SK-N-SH (cell line): ENCODE data around the gene SUCLA2. TPM values are rescaled to one million over a fixed set of nuclear protein-coding genes. Genes with fewer than 3 reads are reported as not detected.

Experiments
- CHD2 ChIP-seq: fragments of 150-350 bp; IDR thresholded peaks from 2 replicates; pipeline ENCODE4 v1.6.1; 2018; ENCODE audit warnings: low read length; ENCODE audit not compliant: partially characterized antibody
- CTCF ChIP-seq: fragments of 200-600 bp; sonication (generic); IDR thresholded peaks from 2 replicates; pipeline ENCODE4 v1.6.1; 2017; ENCODE audit warnings: antibody characterized with exemption, mild to moderate bottlenecking, moderate library complexity
- ELF1 ChIP-seq: IDR thresholded peaks from 2 replicates; pipeline ENCODE4 v1.4.0; 2012
- EZH2phosphoT487 ChIP-seq: fragments of 200-600 bp; sonication (generic); IDR thresholded peaks from 2 replicates; pipeline ENCODE4 v1.6.1; 2017; ENCODE audit warnings: low read depth, mixed run types, mild to moderate bottlenecking, antibody characterized with exemption, moderate library complexity, borderline replicate concordance
- FOSL2 ChIP-seq: IDR thresholded peaks from 2 replicates; pipeline ENCODE4 v1.4.0; 2012; ENCODE audit warnings: low read depth, mild to moderate bottlenecking, moderate library complexity, borderline replicate concordance
- FOXJ3 ChIP-seq: sonication (generic); formaldehyde crosslinking; IDR thresholded peaks from 2 replicates; pipeline ENCODE4 v1.5.1; 2020; ENCODE audit warnings: mild to moderate bottlenecking, missing genetic modification reagents
- MAX ChIP-seq: IDR thresholded peaks from 2 replicates; pipeline ENCODE4 v1.4.0; 2012; ENCODE audit warnings: low read depth
- MEF2A ChIP-seq: IDR thresholded peaks from 2 replicates; pipeline ENCODE4 v1.4.0; 2012; ENCODE audit warnings: low read depth, borderline replicate concordance
- MXI1 ChIP-seq: IDR thresholded peaks from 2 replicates; pipeline ENCODE4 v1.6.1; 2012; ENCODE audit warnings: mild to moderate bottlenecking, low read depth, low read length, improper control_type of control experiment
- NFIC ChIP-seq: IDR thresholded peaks from 2 replicates; pipeline ENCODE4 v1.4.0; 2012; ENCODE audit warnings: borderline replicate concordance
- NRF1 ChIP-seq: IDR thresholded peaks from 2 replicates; pipeline ENCODE4 v1.6.1; 2012; ENCODE audit warnings: low read depth, mild to moderate bottlenecking, low read length
- RXRA ChIP-seq: IDR thresholded peaks from 2 replicates; pipeline ENCODE4 v1.4.0; 2012; ENCODE audit warnings: low read depth, mild to moderate bottlenecking, borderline replicate concordance
- TAF1 ChIP-seq: IDR thresholded peaks from 2 replicates; pipeline ENCODE4 v1.6.1; 2012; ENCODE audit warnings: low read depth, mild to moderate bottlenecking, low read length, moderate library complexity, borderline replicate concordance
- YY1 ChIP-seq: IDR thresholded peaks from 2 replicates; pipeline ENCODE4 v1.4.0; 2012; ENCODE audit warnings: low read depth, mild to moderate bottlenecking
- polyA plus RNA-seq, 3 experiments: library from polyadenylated mRNA; depleted of rRNA; stranded (reverse); fragments of >200 nt; gene quantifications; 2 replicates each; pipeline ENCODE4 v1.2.3, GENCODE V29; 2012
- TF ChIP-seq, protein P1 (sequence below): IDR thresholded peaks from 2 replicates; pipeline ENCODE4 v1.6.1; 2012; ENCODE audit warnings: mild to moderate bottlenecking, low read depth, low read length, moderate library complexity
- TF ChIP-seq, protein P2 (sequence below): fragments of 150-350 bp; IDR thresholded peaks from 2 replicates; pipeline ENCODE4 v1.6.1; 2016; ENCODE audit warnings: mild to moderate bottlenecking, low read depth, low read length
- TF ChIP-seq, protein P3 (sequence below): IDR thresholded peaks from 2 replicates; pipeline ENCODE4; 2012

SUCLA2 gene
- polyA plus RNA-seq, 1 of the 3 experiments (the other 2 are of a cell fraction): 24.8 TPM

DNA sequence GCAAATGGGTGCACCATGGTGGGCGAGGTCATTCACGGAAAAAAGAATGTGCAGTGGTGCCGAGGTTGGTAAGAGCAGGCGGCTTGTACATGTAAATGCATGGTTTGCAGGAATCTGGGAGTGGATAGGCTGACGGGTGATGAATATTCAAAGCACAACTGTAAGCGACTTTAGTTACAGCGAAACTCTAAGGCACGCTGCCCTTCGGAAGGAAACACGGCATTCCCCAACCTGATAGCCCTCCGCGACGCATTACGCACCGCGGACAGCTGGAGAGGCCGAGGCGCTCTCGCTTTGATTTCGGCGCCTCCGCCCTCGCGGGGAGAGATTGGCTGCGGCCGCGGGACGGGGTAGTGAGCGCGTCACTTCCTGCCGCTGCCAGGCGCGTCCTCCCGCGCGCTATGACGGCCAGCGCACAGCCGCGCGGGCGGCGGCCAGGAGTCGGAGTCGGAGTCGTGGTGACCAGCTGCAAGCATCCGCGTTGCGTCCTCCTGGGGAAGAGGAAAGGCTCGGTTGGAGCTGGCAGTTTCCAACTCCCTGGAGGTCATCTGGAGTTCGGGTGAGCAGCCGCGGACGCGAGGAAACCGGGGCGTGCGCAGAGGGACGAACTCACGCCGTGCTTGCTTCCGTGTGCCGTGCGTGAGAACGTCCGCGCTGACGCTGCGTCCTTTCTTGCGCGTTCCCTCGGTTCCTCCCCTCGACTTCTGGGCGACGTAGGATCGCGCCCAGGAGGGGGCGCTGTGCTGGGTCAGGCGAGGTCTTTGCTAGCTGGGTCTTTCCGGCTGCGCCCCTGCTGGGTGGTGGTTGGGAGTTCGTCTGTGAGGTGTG is 36.5 kb upstream of the SUCLA2 start, which contains the start of gene NUDT15 (continued):
- TF ChIP-seq, protein P1, sequence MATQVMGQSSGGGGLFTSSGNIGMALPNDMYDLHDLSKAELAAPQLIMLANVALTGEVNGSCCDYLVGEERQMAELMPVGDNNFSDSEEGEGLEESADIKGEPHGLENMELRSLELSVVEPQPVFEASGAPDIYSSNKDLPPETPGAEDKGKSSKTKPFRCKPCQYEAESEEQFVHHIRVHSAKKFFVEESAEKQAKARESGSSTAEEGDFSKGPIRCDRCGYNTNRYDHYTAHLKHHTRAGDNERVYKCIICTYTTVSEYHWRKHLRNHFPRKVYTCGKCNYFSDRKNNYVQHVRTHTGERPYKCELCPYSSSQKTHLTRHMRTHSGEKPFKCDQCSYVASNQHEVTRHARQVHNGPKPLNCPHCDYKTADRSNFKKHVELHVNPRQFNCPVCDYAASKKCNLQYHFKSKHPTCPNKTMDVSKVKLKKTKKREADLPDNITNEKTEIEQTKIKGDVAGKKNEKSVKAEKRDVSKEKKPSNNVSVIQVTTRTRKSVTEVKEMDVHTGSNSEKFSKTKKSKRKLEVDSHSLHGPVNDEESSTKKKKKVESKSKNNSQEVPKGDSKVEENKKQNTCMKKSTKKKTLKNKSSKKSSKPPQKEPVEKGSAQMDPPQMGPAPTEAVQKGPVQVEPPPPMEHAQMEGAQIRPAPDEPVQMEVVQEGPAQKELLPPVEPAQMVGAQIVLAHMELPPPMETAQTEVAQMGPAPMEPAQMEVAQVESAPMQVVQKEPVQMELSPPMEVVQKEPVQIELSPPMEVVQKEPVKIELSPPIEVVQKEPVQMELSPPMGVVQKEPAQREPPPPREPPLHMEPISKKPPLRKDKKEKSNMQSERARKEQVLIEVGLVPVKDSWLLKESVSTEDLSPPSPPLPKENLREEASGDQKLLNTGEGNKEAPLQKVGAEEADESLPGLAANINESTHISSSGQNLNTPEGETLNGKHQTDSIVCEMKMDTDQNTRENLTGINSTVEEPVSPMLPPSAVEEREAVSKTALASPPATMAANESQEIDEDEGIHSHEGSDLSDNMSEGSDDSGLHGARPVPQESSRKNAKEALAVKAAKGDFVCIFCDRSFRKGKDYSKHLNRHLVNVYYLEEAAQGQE: peak; percentile 52; the same call in 1 of the 2 replicates
- TF ChIP-seq ELF1 (peak; percentile 85), EZH2phosphoT487 (no peak), FOSL2 (no peak), CHD2 (peak; percentile 46), NFIC (no peak), TAF1 (peak; percentile 65), FOXJ3 (CRISPR knock-in tag) (no peak; the same call in 1 of the 2 replicates), RXRA (peak; percentile 64; the same call in 1 of the 2 replicates), YY1 (peak; percentile 70; the same call in 1 of the 2 replicates), CTCF (peak; percentile 98), MAX (peak; percentile 80), NRF1 (peak; percentile 77), MEF2A (no peak), MXI1 (peak; percentile 99)
- TF ChIP-seq, protein P2, sequence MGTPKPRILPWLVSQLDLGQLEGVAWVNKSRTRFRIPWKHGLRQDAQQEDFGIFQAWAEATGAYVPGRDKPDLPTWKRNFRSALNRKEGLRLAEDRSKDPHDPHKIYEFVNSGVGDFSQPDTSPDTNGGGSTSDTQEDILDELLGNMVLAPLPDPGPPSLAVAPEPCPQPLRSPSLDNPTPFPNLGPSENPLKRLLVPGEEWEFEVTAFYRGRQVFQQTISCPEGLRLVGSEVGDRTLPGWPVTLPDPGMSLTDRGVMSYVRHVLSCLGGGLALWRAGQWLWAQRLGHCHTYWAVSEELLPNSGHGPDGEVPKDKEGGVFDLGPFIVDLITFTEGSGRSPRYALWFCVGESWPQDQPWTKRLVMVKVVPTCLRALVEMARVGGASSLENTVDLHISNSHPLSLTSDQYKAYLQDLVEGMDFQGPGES: no peak
- TF ChIP-seq, protein P3, sequence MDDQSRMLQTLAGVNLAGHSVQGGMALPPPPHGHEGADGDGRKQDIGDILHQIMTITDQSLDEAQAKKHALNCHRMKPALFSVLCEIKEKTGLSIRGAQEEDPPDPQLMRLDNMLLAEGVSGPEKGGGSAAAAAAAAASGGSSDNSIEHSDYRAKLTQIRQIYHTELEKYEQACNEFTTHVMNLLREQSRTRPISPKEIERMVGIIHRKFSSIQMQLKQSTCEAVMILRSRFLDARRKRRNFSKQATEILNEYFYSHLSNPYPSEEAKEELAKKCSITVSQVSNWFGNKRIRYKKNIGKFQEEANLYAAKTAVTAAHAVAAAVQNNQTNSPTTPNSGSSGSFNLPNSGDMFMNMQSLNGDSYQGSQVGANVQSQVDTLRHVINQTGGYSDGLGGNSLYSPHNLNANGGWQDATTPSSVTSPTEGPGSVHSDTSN: peak; percentile 25; the same call in 1 of the 2 replicates
